NCI-H128 (cell line): ENCODE results near the gene AKAP13.
"Not testable (repeated sequence)": the region's sequence is repeated elsewhere in the genome, so short reads cannot be mapped to it uniquely, and the experiment has no call there.

Experiments
- DNase-seq: peaks from one replicate; lab custom pipeline; 2025; ENCODE audit not compliant: unreplicated experiment; lab: John Stamatoyannopoulos, UW

The AKAP13 gene

GRCh38 chr15:85523530-85523929 is 143.1 kb downstream of the AKAP13 start:
- DNase-seq: no peak

- DNase-seq: no peak
Measured at GRCh38 chr15:85525755-85526154, 145.4 kb downstream of the AKAP13 start.

GRCh38 chr15:85527895-85528294 is 147.5 kb downstream of the AKAP13 start:
- no peak for DNase-seq

GRCh38 chr15:85530079-85530478 is 149.7 kb downstream of the AKAP13 start:
- no peak for DNase-seq

- DNase-seq: no peak
Measured at GRCh38 chr15:85531083-85531482, 150.7 kb downstream of the AKAP13 start.

- no peak for DNase-seq
Measured at GRCh38 chr15:85532689-85533088, 152.3 kb downstream of the AKAP13 start.

GRCh38 chr15:85534031-85534430 is 153.6 kb downstream of the AKAP13 start:
- DNase-seq: no peak

- not testable (repeated sequence) for DNase-seq
Measured at GRCh38 chr15:85535533-85536330, 155.3 kb downstream of the AKAP13 start.

GRCh38 chr15:85536341-85536740 is 155.9 kb downstream of the AKAP13 start:
- no peak for DNase-seq

GRCh38 chr15:85539491-85539890 is 159.1 kb downstream of the AKAP13 start:
- no peak for DNase-seq

- DNase-seq: no peak
Measured at GRCh38 chr15:85540085-85540797, 159.8 kb downstream of the AKAP13 start.

- no peak for DNase-seq
Measured at GRCh38 chr15:85541744-85542143, 161.3 kb downstream of the AKAP13 start.

GRCh38 chr15:85542488-85542887 is 162.1 kb downstream of the AKAP13 start:
- DNase-seq: no peak

GRCh38 chr15:85542895-85543331 is 162.5 kb downstream of the AKAP13 start:
- DNase-seq: no peak

- peak; percentile 2 for DNase-seq
Measured at GRCh38 chr15:85543741-85544155, 163.3 kb downstream of the AKAP13 start.

GRCh38 chr15:85545185-85545584 is 164.8 kb downstream of the AKAP13 start:
- no peak for DNase-seq

- DNase-seq: no peak
Measured at GRCh38 chr15:85545752-85546151, 165.3 kb downstream of the AKAP13 start.

GRCh38 chr15:85547386-85547785 is 167.0 kb downstream of the AKAP13 start:
- DNase-seq: no peak

GRCh38 chr15:85550283-85550682 is 169.9 kb downstream of the AKAP13 start:
- DNase-seq: no peak

- DNase-seq: no peak
Measured at GRCh38 chr15:85551221-85551832, 170.9 kb downstream of the AKAP13 start.

GRCh38 chr15:85554852-85555521 is 174.6 kb downstream of the AKAP13 start:
- DNase-seq: no peak
